NCI-H774 (cell line): Measurements from ENCODE around the gene PON1.

Source experiments
- DNase-seq: peaks from one replicate; lab custom pipeline; 2025; lab: John Stamatoyannopoulos, UW

PON1 gene

GRCh38 chr7:95317546-95317945 is 6.8 kb downstream of the PON1 start:
- no peak for DNase-seq

- DNase-seq = no peak
These were observed 7.7 kb downstream of the PON1 start for GRCh38 chr7:95316588-95316987.

DNA sequence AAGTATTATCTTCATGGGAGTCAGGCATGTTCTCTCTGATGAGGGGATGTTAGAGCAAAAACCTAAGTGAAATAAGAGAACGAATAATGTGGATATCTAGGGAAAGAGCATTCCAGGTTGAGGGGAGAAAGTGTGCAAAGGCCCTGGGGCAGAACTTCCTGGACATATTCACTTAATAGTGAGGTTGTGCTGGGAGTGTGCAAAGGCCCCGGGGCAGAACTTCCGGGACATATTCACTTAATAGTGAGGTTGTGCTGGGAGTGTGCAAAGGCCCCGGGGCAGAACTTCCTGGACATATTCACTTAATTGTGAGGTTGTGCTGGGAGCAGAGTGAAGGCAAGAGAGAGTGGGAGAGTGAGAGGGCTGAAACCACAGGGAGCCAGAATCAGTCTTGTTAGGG is 11.8 kb downstream of the PON1 start:
- no peak for DNase-seq

DNA sequence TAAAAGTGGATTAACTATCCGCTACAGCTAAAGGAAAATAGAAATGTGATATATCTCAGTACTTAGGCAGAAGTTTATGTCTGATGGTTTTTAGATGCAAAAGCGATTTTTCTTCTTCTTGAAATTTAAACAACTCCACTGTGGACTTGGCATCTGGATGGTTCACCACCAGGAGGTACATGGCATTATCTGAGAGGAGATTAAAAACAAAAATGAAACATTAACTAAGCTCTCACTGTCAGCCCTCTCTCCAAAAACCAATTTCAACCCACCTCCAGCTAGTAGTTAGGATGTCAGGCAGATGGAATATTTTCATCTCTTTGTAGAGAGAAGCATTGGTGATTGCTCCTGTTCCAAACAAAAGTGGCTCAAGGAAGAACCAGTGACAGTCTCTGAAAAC is 12.9 kb downstream of the PON1 start:
- DNase-seq = no peak

GRCh38 chr7:95309951-95310350 is 14.4 kb downstream of the PON1 start:
- no peak for DNase-seq

GRCh38 chr7:95304990-95305389 is 19.3 kb downstream of the PON1 start:
- DNase-seq = no peak

GRCh38 chr7:95303013-95303905 is 21.1 kb downstream of the PON1 start:
- DNase-seq = no peak

GRCh38 chr7:95298091-95298490 is 26.2 kb downstream of the PON1 start:
- no peak for DNase-seq

GRCh38 chr7:95297041-95297440 is 27.3 kb downstream of the PON1 start:
- no peak for DNase-seq

- no peak for DNase-seq
These were observed 27.9 kb downstream of the PON1 start for GRCh38 chr7:95296456-95296855.

DNA sequence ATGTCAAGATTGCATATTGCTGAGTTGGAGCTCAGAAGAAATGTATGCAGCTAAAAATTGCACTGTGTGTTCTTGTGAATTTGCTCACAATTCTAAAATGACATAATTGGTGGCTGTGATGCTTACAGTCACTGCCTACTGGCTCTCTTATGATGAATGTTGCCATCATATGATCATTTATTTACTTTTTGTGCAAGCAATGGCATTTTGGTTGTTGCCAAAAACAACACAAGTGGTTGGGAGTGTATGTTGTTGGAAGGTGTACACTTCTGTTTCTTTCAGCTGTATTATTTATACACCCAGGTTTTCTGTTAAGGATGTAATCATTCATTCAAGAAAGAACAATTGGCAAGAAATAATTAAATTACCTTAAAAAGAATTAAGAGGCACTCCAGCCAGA is 28.9 kb downstream of the PON1 start:
- no peak for DNase-seq

- no peak for DNase-seq
These were observed 34.0 kb downstream of the PON1 start for GRCh38 chr7:95290166-95290830.

GRCh38 chr7:95286096-95286495 is 38.2 kb downstream of the PON1 start:
- DNase-seq = no peak

GRCh38 chr7:95279417-95279816 is 44.9 kb downstream of the PON1 start:
- no peak for DNase-seq

GRCh38 chr7:95276114-95276513 is 48.2 kb downstream of the PON1 start:
- no peak for DNase-seq

DNA sequence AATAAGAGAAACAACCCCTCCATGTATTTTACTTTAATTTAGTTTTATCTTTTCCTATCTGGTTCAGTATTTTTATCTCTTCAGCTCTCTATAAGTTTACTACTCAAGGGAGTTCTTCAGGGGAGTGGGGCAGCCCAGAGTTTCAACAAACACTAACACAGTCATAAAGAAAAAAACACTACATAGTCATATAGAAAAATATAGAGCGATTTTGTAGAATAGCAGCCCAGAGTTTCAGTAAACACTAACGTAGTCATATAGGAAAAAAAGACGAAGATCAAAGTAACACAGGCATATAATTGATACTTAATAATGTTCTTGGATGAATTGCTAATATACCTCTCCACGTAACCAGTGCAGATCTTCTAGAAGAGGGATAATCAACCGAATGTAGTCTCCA is 54.7 kb downstream of the PON1 start:
- no peak for DNase-seq

GRCh38 chr7:95267754-95268153 is 56.6 kb downstream of the PON1 start:
- no peak for DNase-seq

GRCh38 chr7:95265634-95266033 is 58.7 kb downstream of the PON1 start:
- no peak for DNase-seq

- DNase-seq = no peak
These were observed 59.9 kb downstream of the PON1 start for GRCh38 chr7:95264363-95264891.

- no peak for DNase-seq
These were observed 60.5 kb downstream of the PON1 start for GRCh38 chr7:95263785-95264362.

DNA sequence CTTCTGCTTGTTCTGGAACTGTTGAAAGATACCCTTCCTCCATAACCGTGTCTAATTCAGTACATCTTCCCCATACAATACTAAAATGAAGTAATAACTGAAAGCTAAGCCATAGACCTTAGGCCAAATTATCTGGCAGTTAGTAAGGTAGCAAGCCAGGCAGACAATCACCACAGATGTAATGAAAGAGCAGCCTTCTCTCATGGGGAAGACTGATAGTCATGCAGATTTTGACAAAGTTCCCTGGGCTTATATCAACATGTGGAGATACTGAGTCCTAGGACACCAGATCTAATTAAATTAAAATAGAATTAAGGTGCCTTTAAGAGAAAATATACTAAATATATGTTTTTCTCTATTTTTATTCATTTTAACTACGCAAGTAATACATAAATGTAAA is 61.5 kb downstream of the PON1 start:
- DNase-seq = no peak

DNA sequence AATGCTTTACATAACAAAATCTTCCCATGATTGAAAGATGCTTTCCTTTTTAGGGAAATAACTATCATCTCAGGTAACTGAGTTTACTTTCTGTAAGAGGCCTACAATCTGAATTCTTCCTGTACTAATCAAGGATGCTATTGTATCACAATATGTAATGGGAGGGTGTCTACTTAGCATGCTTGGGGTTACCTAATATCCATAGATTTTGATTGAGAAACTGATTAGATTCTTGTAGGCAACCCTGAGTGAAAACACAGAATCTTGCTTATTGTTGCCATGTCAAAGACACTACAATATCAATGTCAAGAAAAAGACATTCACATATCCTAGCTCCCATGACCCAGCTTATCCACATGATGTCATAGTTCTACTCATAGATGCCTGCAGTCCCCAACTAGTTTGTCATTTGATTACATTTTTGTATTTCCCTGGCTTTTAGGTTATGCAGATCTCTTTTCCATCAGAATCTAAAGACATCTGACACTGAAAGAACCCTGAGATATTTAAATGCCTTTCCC is 62.4 kb downstream of the PON1 start:
- DNase-seq = no peak

GRCh38 chr7:95255691-95256090 is 68.6 kb downstream of the PON1 start:
- no peak for DNase-seq
